IMR-90 (cell line): ENCODE measurements around the gene CD68. TPM values are rescaled to one million over a fixed set of nuclear protein-coding genes. Genes with fewer than 3 reads are reported as not detected.

Experiments
- ATAC-seq: fragments of 200-7000 bp; cut with Tn5 transposase; 2 replicates; pipeline ENCODE4 v1.9.1; 2020; ENCODE audit warnings: low read depth, mild to moderate bottlenecking, moderate library complexity
- BruUV-seq: library from RNA; stranded (reverse); fragments of 400-500 nt; replicated peaks from 2 replicates; lab custom pipeline; 2021; lab: Mats Ljungman, UMichigan
- CTCF ChIA-PET: fragments of 300-600 bp; formaldehyde crosslinking; extraction: SDS; loops from one replicate; lab custom pipeline; 2021; ENCODE audit warnings: antibody characterized with exemption; lab: Yijun Ruan, JAX
- POLR2A ChIA-PET: fragments of 300-600 bp; sonication (Branson Sonifier 250); formaldehyde crosslinking; loops from one replicate; lab custom pipeline; 2022; ENCODE audit warnings: antibody characterized with exemption; ENCODE audit not compliant: unreplicated experiment; lab: Charles Lee
- DNase-seq: peaks from one replicate; pipeline ENCODE4 v3.0.0; 2013
- H2AFZ ChIP-seq: replicated peaks from 2 replicates; pipeline ENCODE3; 2013; ENCODE audit warnings: low read length, mild to moderate bottlenecking; ENCODE audit not compliant: poor library complexity
- H2AK5ac ChIP-seq: 2 replicates; pipeline ENCODE4 v1.6.1; 2013; ENCODE audit warnings: low read depth, low read length, inconsistent platforms
- H2AK9ac ChIP-seq: replicated peaks from 2 replicates; pipeline ENCODE3; 2013; ENCODE audit warnings: mild to moderate bottlenecking, low read depth, low read length, moderate library complexity; ENCODE audit not compliant: poor library complexity
- H2BK120ac ChIP-seq: 2 replicates; pipeline ENCODE4 v1.6.1; 2013; ENCODE audit warnings: low read depth, low read length, inconsistent platforms
- H2BK15ac ChIP-seq: 3 replicates; pipeline ENCODE4 v1.6.1; 2013; ENCODE audit warnings: low read depth, low read length, inconsistent platforms
- H2BK20ac ChIP-seq: 2 replicates; pipeline ENCODE4 v1.6.1; 2013; ENCODE audit warnings: low read depth, mild to moderate bottlenecking, inconsistent platforms, low read length, moderate library complexity
- H2BK5ac ChIP-seq: 2 replicates; pipeline ENCODE4 v1.6.1; 2013; ENCODE audit warnings: mild to moderate bottlenecking, low read depth, low read length, inconsistent platforms; ENCODE audit not compliant: poor library complexity, severe bottlenecking
- H3K14ac ChIP-seq: replicated peaks from 2 replicates; pipeline ENCODE4 v1.6.1; 2013; ENCODE audit warnings: low read depth, low read length, inconsistent platforms
- H3K18ac ChIP-seq: 2 replicates; pipeline ENCODE4 v1.6.1; 2013; ENCODE audit warnings: low read depth, low read length, control low read depth
- H3K23ac ChIP-seq: 2 replicates; pipeline ENCODE4 v1.6.1; 2013; ENCODE audit warnings: low read depth, low read length, inconsistent platforms
- H3K27ac ChIP-seq: 2 replicates; pipeline ENCODE4 v1.5.1; 2013; ENCODE audit warnings: mild to moderate bottlenecking, control low read depth, low read length; ENCODE audit not compliant: insufficient read depth
- H3K27me3 ChIP-seq: 2 replicates; pipeline ENCODE4 v1.6.1; 2013; ENCODE audit warnings: low read length; ENCODE audit not compliant: control insufficient read depth, insufficient read depth
- H3K36me3 ChIP-seq: 2 replicates; pipeline ENCODE4 v1.6.1; 2013; ENCODE audit warnings: low read length, mixed read lengths; ENCODE audit not compliant: control insufficient read depth, insufficient read depth
- H3K4ac ChIP-seq: 2 replicates; pipeline ENCODE4 v1.6.1; 2013; ENCODE audit warnings: low read depth, low read length, inconsistent platforms
- H3K4me1 ChIP-seq: 2 replicates; pipeline ENCODE4 v1.6.1; 2013; ENCODE audit warnings: low read length, mixed read lengths; ENCODE audit not compliant: control insufficient read depth, insufficient read depth
- H3K4me2 ChIP-seq: 2 replicates; pipeline ENCODE4 v1.6.1; 2013; ENCODE audit warnings: low read depth, mild to moderate bottlenecking, control low read depth, low read length, moderate library complexity
- H3K4me3 ChIP-seq: 2 replicates; pipeline ENCODE4 v1.5.1; 2013; ENCODE audit warnings: low read depth, mild to moderate bottlenecking, control low read depth, low read length, moderate library complexity; ENCODE audit not compliant: insufficient read depth
- H3K56ac ChIP-seq: 2 replicates; pipeline ENCODE4 v1.6.1; 2013; ENCODE audit warnings: low read length, inconsistent platforms; ENCODE audit not compliant: insufficient read depth; ENCODE audit errors: extremely low read depth
- H3K79me1 ChIP-seq, 2 experiments: 2 replicates each; pipeline ENCODE4 v1.6.1; 2013; ENCODE audit warnings: low read length in 2 of 2, inconsistent platforms in 1 of 2, low read depth in 1 of 2
- H3K9ac ChIP-seq: 2 replicates; pipeline ENCODE4 v1.6.1; 2013; ENCODE audit warnings: low read depth, low read length, control low read depth
- H3K9me1 ChIP-seq: 2 replicates; pipeline ENCODE4 v1.6.1; 2013; ENCODE audit warnings: low read length, inconsistent platforms; ENCODE audit not compliant: insufficient read depth
- H3K9me3 ChIP-seq: 2 replicates; pipeline ENCODE4 v1.6.1; 2013; ENCODE audit warnings: low read length; ENCODE audit not compliant: control insufficient read depth, insufficient read depth
- H4K20me1 ChIP-seq: 2 replicates; pipeline ENCODE4 v1.6.1; 2013; ENCODE audit warnings: low read length, inconsistent platforms; ENCODE audit not compliant: insufficient read depth
- H4K5ac ChIP-seq: 2 replicates; pipeline ENCODE4 v1.6.1; 2013; ENCODE audit warnings: mild to moderate bottlenecking, low read depth, low read length, control low read depth
- H4K8ac ChIP-seq, 2 experiments: 2 replicates each; pipeline ENCODE4 v1.6.1; 2013; ENCODE audit warnings: low read depth in 2 of 2, low read length in 2 of 2, control low read depth in 1 of 2, inconsistent platforms in 1 of 2
- H4K91ac ChIP-seq: 2 replicates; pipeline ENCODE4 v1.6.1; 2013; ENCODE audit warnings: low read depth, low read length, inconsistent platforms; ENCODE audit not compliant: insufficient read depth
- CEBPB ChIP-seq: IDR thresholded peaks from 2 replicates; pipeline ENCODE4 v1.6.1; 2012; ENCODE audit warnings: low read depth, low read length, improper control_type of control experiment
- CHD1 ChIP-seq: IDR thresholded peaks from 2 replicates; pipeline ENCODE4 v1.6.1; 2012; ENCODE audit warnings: low read depth, low read length, improper control_type of control experiment
- CTCF ChIP-seq: conservative IDR thresholded peaks from 2 replicates; pipeline ENCODE4 v1.5.1; 2012; ENCODE audit warnings: mild to moderate bottlenecking, low read depth, low read length, improper control_type of control experiment
- ELK1 ChIP-seq: fragments of 150-350 bp; IDR thresholded peaks from 2 replicates; pipeline ENCODE4 v1.6.1; 2016; ENCODE audit warnings: low read depth, mild to moderate bottlenecking, low read length, moderate library complexity, borderline replicate concordance
- FOS ChIP-seq: fragments of 150-350 bp; IDR thresholded peaks from 2 replicates; pipeline ENCODE4 v1.6.1; 2016; ENCODE audit warnings: low read depth, low read length
- MAZ ChIP-seq: IDR thresholded peaks from 2 replicates; pipeline ENCODE4 v1.6.1; 2012; ENCODE audit warnings: low read depth, mild to moderate bottlenecking, low read length, improper control_type of control experiment, moderate library complexity, borderline replicate concordance
- MXI1 ChIP-seq: IDR thresholded peaks from 2 replicates; pipeline ENCODE4 v1.6.1; 2012; ENCODE audit warnings: low read depth, mild to moderate bottlenecking, low read length, moderate library complexity, borderline replicate concordance
- RAD21 ChIP-seq: IDR thresholded peaks from 2 replicates; pipeline ENCODE4 v1.6.1; 2012; ENCODE audit warnings: low read length, improper control_type of control experiment
- RCOR1 ChIP-seq: IDR thresholded peaks from 2 replicates; pipeline ENCODE4 v1.6.1; 2012; ENCODE audit warnings: mild to moderate bottlenecking, low read length, improper control_type of control experiment; ENCODE audit not compliant: insufficient replicate concordance
- RFX5 ChIP-seq: IDR thresholded peaks from 2 replicates; pipeline ENCODE4 v1.8.0; 2012; ENCODE audit warnings: low read depth, mild to moderate bottlenecking, low read length, moderate library complexity
- WGBS, 2 experiments: methylation state at CpG; one replicate each; pipeline versions ENCODE4 v1.1.5 to v1.1.7; 2013; ENCODE audit warnings: missing lambda C conversion rate in 2 of 2; ENCODE audit not compliant: insufficient read length in 1 of 2; ENCODE audit errors: extremely low coverage in 2 of 2; 5-methylcytosine and 5-hydroxymethylcytosine counted together
- dilution Hi-C: fragments of 300-500 bp; cut with HindIII; formaldehyde crosslinking; loops from one replicate; pipeline ENCODE4 v1.14.3; 2018; ENCODE audit warnings: low sequenced_read_pairs; ENCODE audit not compliant: unreplicated experiment
- in situ Hi-C: fragments of 300-500 bp; cut with MboI; formaldehyde crosslinking; loops from 3 replicates; pipeline ENCODE4 v1.14.3; 2019; ENCODE audit warnings: low sequenced_read_pairs, inconsistent platforms, mixed read lengths
- intact Hi-C: fragments of 100-400 bp; cut with micrococcal nuclease; formaldehyde crosslinking; loops from 2 replicates; pipeline ENCODE4 v1.10.0; 2022
- polyA plus RNA-seq, 3 experiments: library from polyadenylated mRNA; depleted of rRNA; stranded (reverse); fragments of >200 nt; gene quantifications; 2 replicates each; pipeline ENCODE4 v1.2.3, GENCODE V29; 2012; ENCODE audit warnings: low replicate concordance in 1 of 3
- total RNA-seq: library from RNA; depleted of rRNA; stranded (reverse); fragments of >200 nt; gene quantifications from 2 replicates; pipeline ENCODE4 v1.2.3, GENCODE V29; 2012
- TF ChIP-seq, protein P1 (sequence below): fragments of 150-350 bp; IDR thresholded peaks from 2 replicates; pipeline ENCODE4 v1.6.1; 2017; ENCODE audit warnings: mild to moderate bottlenecking, antibody characterized with exemption, low read length, low read depth

Gene CD68
- total and polyA plus RNA-seq, 2 of the 4 experiments (the other 2 are of a cell fraction) = 16.0 to 43.1 TPM

DNA sequence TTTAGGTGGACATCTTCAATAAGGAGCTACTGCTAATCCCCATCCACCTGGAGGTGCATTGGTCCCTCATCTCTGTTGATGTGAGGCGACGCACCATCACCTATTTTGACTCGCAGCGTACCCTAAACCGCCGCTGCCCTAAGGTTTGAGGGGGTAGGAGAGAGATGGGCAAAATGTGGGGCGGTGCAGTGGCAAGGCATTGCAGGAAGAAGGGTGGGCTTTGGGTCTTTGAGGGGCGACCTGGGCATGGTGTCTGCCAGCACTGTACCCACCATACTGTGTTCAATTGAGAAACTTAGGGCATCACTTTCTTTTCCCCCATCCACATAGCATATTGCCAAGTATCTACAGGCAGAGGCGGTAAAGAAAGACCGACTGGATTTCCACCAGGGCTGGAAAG, 9.1 kb upstream of the CD68 start:
- ChIA-PET POLR2A (interaction anchor here (1.0 kb wide), 1 partner anchor 117 kb away, joined by 3 read pairs; the partner anchor contains the start of gene TP53), CTCF (interaction anchor here (1.1 kb wide), 1 partner anchor 13 kb away, joined by 3 read pairs; the partner anchor contains the start of gene MPDU1)
- ATAC-seq = no peak

More for the DNA sequence above, 9.1 kb upstream of the CD68 start:
- Histone ChIP-seq H3K9ac (no peak overlapping the region), H3K23ac (no peak overlapping the region), H3K56ac (no peak overlapping the region), H2BK20ac (no peak overlapping the region), H3K36me3 (peaks cover 47% of the 10 kb centered on the region), H3K4me1 (peaks cover 6% of the 10 kb centered on the region), H2BK120ac (no peak overlapping the region), H2AK5ac (no peak overlapping the region), H2BK15ac (no peak overlapping the region), H3K4ac (no peak overlapping the region), H3K27ac (no peak overlapping the region), H3K9me1 (peaks cover 6% of the 10 kb centered on the region; the same call in 1 of the 2 replicates), H3K4me3 (no peak overlapping the region), H3K79me1 (peaks cover 16 to 50% of the 10 kb centered on the region in 2 experiments), H3K9me3 (no peaks in the 10 kb centered on the region), H2AFZ (no peak overlapping the region), H2BK5ac (no peak overlapping the region), H4K20me1 (peaks cover 27% of the 10 kb centered on the region), H3K18ac (no peak overlapping the region), H2AK9ac (no peak overlapping the region), H3K4me2 (no peak overlapping the region), H4K8ac (no peak overlapping the region), H4K5ac (no peak overlapping the region), H3K27me3 (no peaks in the 10 kb centered on the region), H3K14ac (no peak overlapping the region), H4K91ac (no peak overlapping the region)
- intact Hi-C loops = loop anchor here (5.0 kb wide), 1 partner anchor 272 kb away; no protein-coding TSS in a partner anchor
- no CpG with 5 or more reads among the region's 10 CpGs for WGBS, 2 experiments
- in situ Hi-C loops = no loop called here
- no peak for TF ChIP-seq FOS
- TF ChIP-seq MAZ = no peak
- no peak for TF ChIP-seq CTCF
- TF ChIP-seq CEBPB = no peak
- TF ChIP-seq MXI1 = no peak
- TF ChIP-seq, protein P1, sequence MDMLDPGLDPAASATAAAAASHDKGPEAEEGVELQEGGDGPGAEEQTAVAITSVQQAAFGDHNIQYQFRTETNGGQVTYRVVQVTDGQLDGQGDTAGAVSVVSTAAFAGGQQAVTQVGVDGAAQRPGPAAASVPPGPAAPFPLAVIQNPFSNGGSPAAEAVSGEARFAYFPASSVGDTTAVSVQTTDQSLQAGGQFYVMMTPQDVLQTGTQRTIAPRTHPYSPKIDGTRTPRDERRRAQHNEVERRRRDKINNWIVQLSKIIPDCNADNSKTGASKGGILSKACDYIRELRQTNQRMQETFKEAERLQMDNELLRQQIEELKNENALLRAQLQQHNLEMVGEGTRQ = no peak
- no peak for TF ChIP-seq RCOR1
- no peak for TF ChIP-seq CHD1
- TF ChIP-seq ELK1 = no peak
- TF ChIP-seq RFX5 = no peak
- TF ChIP-seq RAD21 = no peak
- BruUV-seq = no TSS peak
- no peak for DNase-seq
- dilution Hi-C loops = no loop called here
